Measurements from ENCODE around the gene SOHLH1. TPM values are rescaled to one million over a fixed set of nuclear protein-coding genes. Genes with fewer than 3 reads are reported as not detected.

SOHLH1 gene
- total RNA-seq, 1 experiment from 2014 or later: not detected

- ChIA-PET POLR2A (no interaction called here), CTCF (no interaction called here)
- Mint-ChIP-seq H3K9me3 (peaks cover 15% of the 10 kb centered on the region), H3K27me3 (ENCODE audit: low read depth) (peaks cover 1% of the 10 kb centered on the region), H3K4me1 (peaks cover 13% of the 10 kb centered on the region), H3K27ac (no peak overlapping the region), H3K36me3 (peaks cover 13% of the 10 kb centered on the region), H3K4me3 (no peak overlapping the region)
- ATAC-seq: no peak
- no peak for TF ChIP-seq ZNF138 (CRISPR knock-in tag; conservative IDR thresholded peaks at IDR 0.05)
- no peak for TF ChIP-seq ZNF219 (CRISPR knock-in tag; IDR thresholded peaks at IDR 0.05; ENCODE audit: borderline replicate concordance)
- TF ChIP-seq ZNF232 (CRISPR knock-in tag; IDR thresholded peaks at IDR 0.05): no peak
- no peak for TF ChIP-seq ATF3 (CRISPR knock-in tag; conservative IDR thresholded peaks at IDR 0.05)
- TF ChIP-seq, protein P1, sequence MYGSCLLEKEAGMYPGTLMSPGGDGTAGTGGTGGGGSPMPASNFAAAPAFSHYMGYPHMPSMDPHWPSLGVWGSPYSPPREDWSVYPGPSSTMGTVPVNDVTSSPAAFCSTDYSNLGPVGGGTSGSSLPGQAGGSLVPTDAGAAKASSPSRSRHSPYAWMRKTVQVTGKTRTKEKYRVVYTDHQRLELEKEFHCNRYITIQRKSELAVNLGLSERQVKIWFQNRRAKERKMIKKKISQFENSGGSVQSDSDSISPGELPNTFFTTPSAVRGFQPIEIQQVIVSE (CRISPR knock-in tag; IDR thresholded peaks at IDR 0.05; ENCODE audit: borderline replicate concordance): no peak
- no peak for TF ChIP-seq AFF4 (CRISPR knock-in tag; IDR thresholded peaks at IDR 0.05; ENCODE audit: borderline replicate concordance)
- no peak for TF ChIP-seq NFE2L1 (CRISPR knock-in tag; IDR thresholded peaks at IDR 0.05)
- no peak for DNase-seq (ENCODE audit: low spot score)
Measured at GRCh38 chr9:135727257-135727875, 28.1 kb upstream of the SOHLH1 start.

DNA sequence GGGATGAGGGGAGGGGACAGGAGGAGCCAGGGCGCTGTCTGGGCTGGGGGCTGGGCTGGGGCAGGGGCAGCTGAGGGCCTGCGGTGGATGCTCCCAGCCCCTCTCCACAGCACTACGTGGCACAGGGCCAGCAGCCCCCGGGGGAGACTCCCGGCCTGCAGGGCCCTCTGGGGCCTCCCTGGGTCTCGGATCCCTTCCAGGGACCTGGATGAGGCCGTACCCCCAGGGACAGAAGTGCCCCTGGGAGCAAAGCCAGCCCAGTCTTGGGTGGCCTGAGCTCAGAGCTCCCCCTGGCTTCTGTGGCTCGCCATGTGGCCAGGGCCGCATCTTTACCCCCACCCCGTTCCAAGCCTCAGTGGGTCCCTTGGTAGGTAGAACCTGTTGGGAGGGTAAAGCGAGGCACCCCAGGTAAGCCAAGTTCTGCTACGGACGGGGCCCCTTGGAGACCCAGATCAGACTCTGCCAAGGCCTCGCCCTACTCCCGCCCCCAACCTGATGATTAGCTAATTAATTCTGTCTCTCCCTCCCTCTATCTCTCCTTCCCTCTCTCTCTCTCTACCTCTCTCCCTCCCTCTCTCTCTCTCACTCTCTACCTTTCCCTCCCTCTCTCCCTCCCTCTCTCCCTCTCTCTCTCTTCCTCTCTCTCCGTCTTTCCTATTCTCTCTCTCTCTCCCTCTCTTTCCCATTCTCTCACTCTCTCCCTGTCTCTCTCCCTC, 27.0 kb upstream of the SOHLH1 start:
- DNase-seq (ENCODE audit: low spot score) (no peak), ATAC-seq (no peak)
- ChIA-PET POLR2A (no interaction called here), CTCF (interaction anchor here (0.9 to 1.5 kb wide), 3 partner anchors 11 to 122 kb away, joined by 3 to 4 read pairs (median 3); no protein-coding TSS in a partner anchor)
- Mint-ChIP-seq H3K9me3 (peaks cover 9% of the 10 kb centered on the region), H3K4me1 (peaks cover 13% of the 10 kb centered on the region), H3K36me3 (peaks cover 8% of the 10 kb centered on the region), H3K27ac (no peak overlapping the region), H3K27me3 (ENCODE audit: low read depth) (no peaks in the 10 kb centered on the region; the same call in none of the 2 replicates), H3K4me3 (no peak overlapping the region)
- TF ChIP-seq ZNF423 (CRISPR knock-in tag; IDR thresholded peaks at IDR 0.05) (no peak), NFATC4 (CRISPR knock-in tag; IDR thresholded peaks at IDR 0.05) (no peak), SOX15 (CRISPR knock-in tag; IDR thresholded peaks at IDR 0.05) (no peak), USF1 (CRISPR knock-in tag; IDR thresholded peaks at IDR 0.05) (no peak), ZBTB43 (CRISPR knock-in tag; IDR thresholded peaks at IDR 0.05) (no peak), ZNF671 (CRISPR knock-in tag; IDR thresholded peaks at IDR 0.05) (no peak), NR2C2 (CRISPR knock-in tag; IDR thresholded peaks at IDR 0.05) (no peak), ZNF232 (CRISPR knock-in tag; IDR thresholded peaks at IDR 0.05) (no peak), MXD4 (CRISPR knock-in tag; IDR thresholded peaks at IDR 0.05; ENCODE audit: borderline replicate concordance) (no peak), ZNF317 (CRISPR knock-in tag; IDR thresholded peaks at IDR 0.05; ENCODE audit: borderline replicate concordance, low read depth) (no peak), FOXJ3 (CRISPR knock-in tag; IDR thresholded peaks at IDR 0.05; ENCODE audit: borderline replicate concordance) (no peak)
- TF ChIP-seq, protein P2, sequence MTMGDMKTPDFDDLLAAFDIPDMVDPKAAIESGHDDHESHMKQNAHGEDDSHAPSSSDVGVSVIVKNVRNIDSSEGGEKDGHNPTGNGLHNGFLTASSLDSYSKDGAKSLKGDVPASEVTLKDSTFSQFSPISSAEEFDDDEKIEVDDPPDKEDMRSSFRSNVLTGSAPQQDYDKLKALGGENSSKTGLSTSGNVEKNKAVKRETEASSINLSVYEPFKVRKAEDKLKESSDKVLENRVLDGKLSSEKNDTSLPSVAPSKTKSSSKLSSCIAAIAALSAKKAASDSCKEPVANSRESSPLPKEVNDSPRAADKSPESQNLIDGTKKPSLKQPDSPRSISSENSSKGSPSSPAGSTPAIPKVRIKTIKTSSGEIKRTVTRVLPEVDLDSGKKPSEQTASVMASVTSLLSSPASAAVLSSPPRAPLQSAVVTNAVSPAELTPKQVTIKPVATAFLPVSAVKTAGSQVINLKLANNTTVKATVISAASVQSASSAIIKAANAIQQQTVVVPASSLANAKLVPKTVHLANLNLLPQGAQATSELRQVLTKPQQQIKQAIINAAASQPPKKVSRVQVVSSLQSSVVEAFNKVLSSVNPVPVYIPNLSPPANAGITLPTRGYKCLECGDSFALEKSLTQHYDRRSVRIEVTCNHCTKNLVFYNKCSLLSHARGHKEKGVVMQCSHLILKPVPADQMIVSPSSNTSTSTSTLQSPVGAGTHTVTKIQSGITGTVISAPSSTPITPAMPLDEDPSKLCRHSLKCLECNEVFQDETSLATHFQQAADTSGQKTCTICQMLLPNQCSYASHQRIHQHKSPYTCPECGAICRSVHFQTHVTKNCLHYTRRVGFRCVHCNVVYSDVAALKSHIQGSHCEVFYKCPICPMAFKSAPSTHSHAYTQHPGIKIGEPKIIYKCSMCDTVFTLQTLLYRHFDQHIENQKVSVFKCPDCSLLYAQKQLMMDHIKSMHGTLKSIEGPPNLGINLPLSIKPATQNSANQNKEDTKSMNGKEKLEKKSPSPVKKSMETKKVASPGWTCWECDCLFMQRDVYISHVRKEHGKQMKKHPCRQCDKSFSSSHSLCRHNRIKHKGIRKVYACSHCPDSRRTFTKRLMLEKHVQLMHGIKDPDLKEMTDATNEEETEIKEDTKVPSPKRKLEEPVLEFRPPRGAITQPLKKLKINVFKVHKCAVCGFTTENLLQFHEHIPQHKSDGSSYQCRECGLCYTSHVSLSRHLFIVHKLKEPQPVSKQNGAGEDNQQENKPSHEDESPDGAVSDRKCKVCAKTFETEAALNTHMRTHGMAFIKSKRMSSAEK (CRISPR knock-in tag; IDR thresholded peaks at IDR 0.05; ENCODE audit: borderline replicate concordance): no peak
- TF ChIP-seq, protein P3, sequence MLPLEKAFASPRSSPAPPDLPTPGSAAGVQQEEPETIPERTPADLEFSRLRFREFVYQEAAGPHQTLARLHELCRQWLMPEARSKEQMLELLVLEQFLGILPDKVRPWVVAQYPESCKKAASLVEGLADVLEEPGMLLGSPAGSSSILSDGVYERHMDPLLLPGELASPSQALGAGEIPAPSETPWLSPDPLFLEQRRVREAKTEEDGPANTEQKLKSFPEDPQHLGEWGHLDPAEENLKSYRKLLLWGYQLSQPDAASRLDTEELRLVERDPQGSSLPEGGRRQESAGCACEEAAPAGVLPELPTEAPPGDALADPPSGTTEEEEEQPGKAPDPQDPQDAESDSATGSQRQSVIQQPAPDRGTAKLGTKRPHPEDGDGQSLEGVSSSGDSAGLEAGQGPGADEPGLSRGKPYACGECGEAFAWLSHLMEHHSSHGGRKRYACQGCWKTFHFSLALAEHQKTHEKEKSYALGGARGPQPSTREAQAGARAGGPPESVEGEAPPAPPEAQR (CRISPR knock-in tag; IDR thresholded peaks at IDR 0.05): no peak

All from WTC11 (cell line).